HCT116 (cell line): ENCODE data around the gene ZNF512. TPM values are rescaled to one million over a fixed set of nuclear protein-coding genes. Genes with fewer than 3 reads are reported as not detected.

Source experiments
- ATAC-seq: fragments of 200-7000 bp; cut with Tn5 transposase; 2 replicates; pipeline ENCODE4 v1.9.1; 2020; ENCODE audit warnings: mild to moderate bottlenecking, moderate library complexity
- BruUV-seq: library from RNA; stranded (reverse); fragments of 400-500 nt; replicated peaks from 2 replicates; lab custom pipeline; 2021; lab: Mats Ljungman, UMichigan
- CTCF ChIA-PET: fragments of 300-600 bp; sonication (Branson Sonifier 250); formaldehyde crosslinking; loops from one replicate; lab custom pipeline; 2021; ENCODE audit warnings: antibody characterized with exemption; lab: Charles Lee
- POLR2A ChIA-PET: fragments of 300-600, 350-600 bp; sonication (Branson Sonifier 250); formaldehyde crosslinking; loops from one replicate; lab custom pipeline; 2021; ENCODE audit warnings: antibody characterized with exemption; lab: Charles Lee
- RAD21 ChIA-PET, 2 experiments: fragments of 300-600 bp; sonication (Branson Sonifier 250); formaldehyde crosslinking; loops; one replicate each; lab custom pipeline; 2023; ENCODE audit warnings: low total read pairs in 2 of 2; ENCODE audit not compliant: uncharacterized antibody in 2 of 2, unreplicated experiment in 2 of 2, low non-redundant PET in 1 of 2; lab: Charles Lee
- DNase-seq: peaks from one replicate; pipeline ENCODE4 v3.0.0-alpha.2; 2010; ENCODE audit warnings: low read depth, low spot score
- H2AFZ ChIP-seq: fragments of 200-600 bp; shearing (Covaris generic), sonication (generic); 2 replicates; pipeline ENCODE4 v1.6.1; 2017; ENCODE audit warnings: low read depth, mixed run types, mixed read lengths, antibody characterized with exemption, low read length; ENCODE audit not compliant: poor library complexity, severe bottlenecking
- H3K27ac ChIP-seq: 2 replicates; pipeline ENCODE4 v1.5.1; 2012; ENCODE audit warnings: low read depth, low read length
- H3K27me3 ChIP-seq: fragments of 200-600 bp; sonication (generic); 2 replicates; pipeline ENCODE4 v1.6.1; 2016; ENCODE audit warnings: mixed run types, low read length, mixed read lengths; ENCODE audit not compliant: insufficient read depth
- H3K36me3 ChIP-seq, 2 experiments: fragments of 200-500 bp in 1 of 2; fragments of 200-600 bp in 1 of 2; sonication (Bioruptor generic) in 1 of 2; sonication (generic) in 1 of 2; 2 replicates each; pipeline versions ENCODE4 v1.5.1 to v1.6.1; 2014 to 2016; ENCODE audit warnings: low read length in 2 of 2, inconsistent platforms in 1 of 2, mixed read lengths in 1 of 2, mixed run types in 1 of 2; ENCODE audit not compliant: insufficient read depth in 2 of 2, control insufficient read depth in 1 of 2
- H3K4me1 ChIP-seq, 2 experiments: fragments of 200-600 bp in 1 of 2; sonication (generic) in 1 of 2; 2 replicates each; pipeline versions ENCODE4 v1.5.1 to v1.6.1; 2012 to 2017; ENCODE audit warnings: low read length in 2 of 2, inconsistent platforms in 1 of 2, mild to moderate bottlenecking in 1 of 2, mixed read lengths in 1 of 2, mixed run types in 1 of 2, moderate library complexity in 1 of 2; ENCODE audit not compliant: insufficient read depth in 2 of 2, control insufficient read depth in 1 of 2
- H3K4me2 ChIP-seq: fragments of 200-600 bp; sonication (generic); 2 replicates; pipeline ENCODE4 v1.6.1; 2017; ENCODE audit warnings: mixed run types, low read length, mixed read lengths
- H3K4me3 ChIP-seq, 2 experiments: fragments of 200-600 bp in 1 of 2; sonication (generic) in 1 of 2; replicated peaks in 1 of 2; 2 replicates each; pipeline ENCODE4 v1.5.1; 2011 to 2016; ENCODE audit warnings: low read length in 2 of 2, control low read depth in 1 of 2, low read depth in 1 of 2, mild to moderate bottlenecking in 1 of 2, mixed read lengths in 1 of 2, mixed run types in 1 of 2
- H3K79me2 ChIP-seq: fragments of 200-600 bp; sonication (generic); 2 replicates; pipeline ENCODE4 v1.6.1; 2017; ENCODE audit warnings: mild to moderate bottlenecking, mixed run types, low read length, moderate library complexity, mixed read lengths; ENCODE audit not compliant: insufficient read depth
- H3K9ac ChIP-seq: fragments of 200-600 bp; sonication (generic); 2 replicates; pipeline ENCODE4 v1.6.1; 2016; ENCODE audit warnings: low read length, mixed read lengths
- H3K9me2 ChIP-seq: fragments of 200-600 bp; sonication (generic), shearing (Covaris generic); 2 replicates; pipeline ENCODE4 v1.6.1; 2017; ENCODE audit warnings: mixed run types, mild to moderate bottlenecking, moderate library complexity; ENCODE audit not compliant: insufficient read depth
- H3K9me3 ChIP-seq, 2 experiments: fragments of 200-500 bp in 1 of 2; fragments of 200-600 bp in 1 of 2; sonication (Bioruptor generic) in 1 of 2; sonication (generic) in 1 of 2; 2 replicates each; pipeline ENCODE4 v1.6.1; 2014 to 2017; ENCODE audit warnings: low read length in 2 of 2, mixed read lengths in 2 of 2, inconsistent platforms in 1 of 2, low read depth in 1 of 2, mild to moderate bottlenecking in 1 of 2, mixed run types in 1 of 2, moderate library complexity in 1 of 2; ENCODE audit not compliant: control insufficient read depth in 1 of 2, insufficient read depth in 1 of 2
- H4K20me1 ChIP-seq: fragments of 200-600 bp; sonication (generic), shearing (Covaris generic); 2 replicates; pipeline ENCODE4 v1.6.1; 2017; ENCODE audit warnings: mixed run types, mild to moderate bottlenecking, moderate library complexity; ENCODE audit not compliant: insufficient read depth
- CBX3 ChIP-seq: IDR thresholded peaks from 2 replicates; pipeline ENCODE4 v1.6.1; 2012; ENCODE audit warnings: low read depth
- CEBPB ChIP-seq: IDR thresholded peaks from 2 replicates; pipeline ENCODE4 v1.6.1; 2012; ENCODE audit warnings: low read depth
- EGR1 ChIP-seq: IDR thresholded peaks from 2 replicates; pipeline ENCODE4 v1.6.1; 2012; ENCODE audit warnings: low read depth
- ELF1 ChIP-seq: IDR thresholded peaks from 2 replicates; pipeline ENCODE4 v1.6.1; 2012; ENCODE audit warnings: low read depth, borderline replicate concordance
- EZH2phosphoT487 ChIP-seq: fragments of 200-600 bp; IDR thresholded peaks from 2 replicates; pipeline ENCODE4 v1.6.1; 2018; ENCODE audit warnings: antibody characterized with exemption, borderline replicate concordance
- FOSL1 ChIP-seq: IDR thresholded peaks from 2 replicates; pipeline ENCODE4 v1.6.1; 2012; ENCODE audit warnings: low read depth
- JUND ChIP-seq: IDR thresholded peaks from 2 replicates; pipeline ENCODE4 v1.6.1; 2012
- POLR2A ChIP-seq: IDR thresholded peaks from 2 replicates; pipeline ENCODE4 v1.7.0; 2011; ENCODE audit warnings: borderline replicate concordance; ENCODE audit not compliant: insufficient read depth, insufficient read length; ENCODE audit errors: extremely low read depth
- POLR2AphosphoS5 ChIP-seq: IDR thresholded peaks from 2 replicates; pipeline ENCODE4 v1.6.1; 2011; ENCODE audit warnings: mild to moderate bottlenecking, low read depth, low read length, moderate library complexity
- RAD21 ChIP-seq: IDR thresholded peaks from 2 replicates; pipeline ENCODE4 v1.6.1; 2012; ENCODE audit warnings: low read depth, mild to moderate bottlenecking
- SIN3A ChIP-seq: IDR thresholded peaks from 2 replicates; pipeline ENCODE4 v1.6.1; 2012; ENCODE audit warnings: low read depth
- SP1 ChIP-seq: IDR thresholded peaks from 2 replicates; pipeline ENCODE4 v1.6.1; 2012; ENCODE audit warnings: low read depth
- SRF ChIP-seq: IDR thresholded peaks from 2 replicates; pipeline ENCODE4 v1.6.1; 2012; ENCODE audit warnings: low read depth
- ZFX ChIP-seq: fragments of 450-650 bp; IDR thresholded peaks from 2 replicates; pipeline ENCODE4 v1.6.1; 2017
- ZNF274 ChIP-seq: fragments of 200-500 bp; sonication (Bioruptor generic); IDR thresholded peaks from 2 replicates; pipeline ENCODE4 v1.6.1; 2014; ENCODE audit warnings: mild to moderate bottlenecking, low read depth, low read length, inconsistent platforms
- intact Hi-C: fragments of 100-400 bp; cut with micrococcal nuclease; formaldehyde crosslinking; loops from 2 replicates; pipeline ENCODE4 v1.10.0; 2022
- total RNA-seq: library from RNA; stranded (reverse); gene quantifications from one replicate; pipeline ENCODE4 v1.2.1, GENCODE V29; 2021; ENCODE audit not compliant: unreplicated experiment
- TF ChIP-seq, protein P1 (sequence below): IDR thresholded peaks from 2 replicates; pipeline ENCODE4 v1.6.1; 2012; ENCODE audit warnings: low read depth
- TF ChIP-seq, protein P2 (sequence below): IDR thresholded peaks from 2 replicates; pipeline ENCODE4 v1.6.1; 2012
- TF ChIP-seq, protein P3 (sequence below): IDR thresholded peaks from 2 replicates; pipeline ENCODE4 v1.6.1; 2011; ENCODE audit warnings: mild to moderate bottlenecking, low read length, moderate library complexity; ENCODE audit not compliant: insufficient replicate concordance; ENCODE audit errors: extremely low read depth

Gene ZNF512
- total RNA-seq, 1 experiment from 2014 or later: 33.0 TPM

DNA sequence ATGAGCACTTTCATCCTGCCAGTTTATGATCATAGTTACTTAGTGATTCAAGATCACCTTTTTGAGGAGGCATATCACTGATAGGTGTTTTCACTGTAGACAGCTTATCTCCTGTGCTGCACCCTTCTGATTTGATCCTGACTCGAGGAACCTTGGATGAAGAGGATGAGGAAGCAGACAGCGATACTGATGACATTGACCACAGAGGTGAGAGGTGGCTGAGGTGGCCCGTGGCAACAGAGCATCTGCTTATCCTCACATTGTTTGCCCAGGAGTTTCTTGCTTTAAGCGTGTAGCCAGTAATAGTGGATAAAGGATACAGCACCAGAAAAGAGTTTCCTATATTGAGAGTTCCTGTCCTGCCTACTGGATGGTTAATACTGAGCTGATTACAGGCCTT, 64.9 kb downstream of the ZNF512 start:
- Histone ChIP-seq H3K79me2 (no peaks in the 10 kb centered on the region), H3K36me3 (peaks cover 28 to 31% of the 10 kb centered on the region in 2 experiments; a peak in 3 of 4 replicates), H3K4me3 (no peak overlapping the region), H3K27me3 (no peaks in the 10 kb centered on the region), H3K9ac (no peak overlapping the region), H3K4me2 (no peak overlapping the region), H4K20me1 (no peaks in the 10 kb centered on the region), H3K9me2 (no peaks in the 10 kb centered on the region), H3K4me1 (peaks cover 0 to 3% of the 10 kb centered on the region in 2 experiments; a peak in 1 of 4 replicates), H3K27ac (no peak overlapping the region), H2AFZ (no peak overlapping the region), H3K9me3 (no peaks in the 10 kb centered on the region)
- no TSS peak for BruUV-seq
- ChIA-PET CTCF (no interaction called here), POLR2A (no interaction called here), RAD21 (no interaction called here)
- intact Hi-C loops: no loop called here
- DNase-seq: no peak
- ATAC-seq: no peak
- TF ChIP-seq SRF (no peak), JUND (no peak), POLR2AphosphoS5 (no peak; the same call in 1 of the 2 replicates)

DNA sequence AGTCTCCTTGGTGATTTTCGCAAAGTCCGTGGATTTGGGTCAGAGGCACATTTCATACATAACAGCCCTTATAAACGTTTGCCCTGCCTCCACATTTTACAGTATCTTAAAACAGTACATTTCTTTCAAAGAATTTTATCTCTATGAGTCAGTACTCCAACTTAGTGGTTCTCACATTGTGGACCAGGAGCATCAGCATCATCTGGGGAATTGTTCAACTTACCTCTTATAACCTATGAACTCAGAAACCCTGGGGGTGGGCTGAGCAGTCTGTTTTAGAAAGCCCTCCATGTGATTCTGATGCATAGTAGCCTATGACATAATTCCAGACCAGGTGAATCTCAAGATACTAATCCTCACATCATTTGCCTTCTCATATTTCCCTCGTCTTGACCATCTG, 68.2 kb downstream of the ZNF512 start:
- no peak overlapping the region for H3K4me3 ChIP-seq
- ChIA-PET CTCF (no interaction called here), POLR2A (no interaction called here)
- TF ChIP-seq SRF: no peak
- TF ChIP-seq SIN3A: no peak
- TF ChIP-seq JUND: no peak
- TF ChIP-seq SP1: no peak
- TF ChIP-seq, protein P1, sequence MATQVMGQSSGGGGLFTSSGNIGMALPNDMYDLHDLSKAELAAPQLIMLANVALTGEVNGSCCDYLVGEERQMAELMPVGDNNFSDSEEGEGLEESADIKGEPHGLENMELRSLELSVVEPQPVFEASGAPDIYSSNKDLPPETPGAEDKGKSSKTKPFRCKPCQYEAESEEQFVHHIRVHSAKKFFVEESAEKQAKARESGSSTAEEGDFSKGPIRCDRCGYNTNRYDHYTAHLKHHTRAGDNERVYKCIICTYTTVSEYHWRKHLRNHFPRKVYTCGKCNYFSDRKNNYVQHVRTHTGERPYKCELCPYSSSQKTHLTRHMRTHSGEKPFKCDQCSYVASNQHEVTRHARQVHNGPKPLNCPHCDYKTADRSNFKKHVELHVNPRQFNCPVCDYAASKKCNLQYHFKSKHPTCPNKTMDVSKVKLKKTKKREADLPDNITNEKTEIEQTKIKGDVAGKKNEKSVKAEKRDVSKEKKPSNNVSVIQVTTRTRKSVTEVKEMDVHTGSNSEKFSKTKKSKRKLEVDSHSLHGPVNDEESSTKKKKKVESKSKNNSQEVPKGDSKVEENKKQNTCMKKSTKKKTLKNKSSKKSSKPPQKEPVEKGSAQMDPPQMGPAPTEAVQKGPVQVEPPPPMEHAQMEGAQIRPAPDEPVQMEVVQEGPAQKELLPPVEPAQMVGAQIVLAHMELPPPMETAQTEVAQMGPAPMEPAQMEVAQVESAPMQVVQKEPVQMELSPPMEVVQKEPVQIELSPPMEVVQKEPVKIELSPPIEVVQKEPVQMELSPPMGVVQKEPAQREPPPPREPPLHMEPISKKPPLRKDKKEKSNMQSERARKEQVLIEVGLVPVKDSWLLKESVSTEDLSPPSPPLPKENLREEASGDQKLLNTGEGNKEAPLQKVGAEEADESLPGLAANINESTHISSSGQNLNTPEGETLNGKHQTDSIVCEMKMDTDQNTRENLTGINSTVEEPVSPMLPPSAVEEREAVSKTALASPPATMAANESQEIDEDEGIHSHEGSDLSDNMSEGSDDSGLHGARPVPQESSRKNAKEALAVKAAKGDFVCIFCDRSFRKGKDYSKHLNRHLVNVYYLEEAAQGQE: no peak
- no peak for TF ChIP-seq RAD21
- TF ChIP-seq, protein P2, sequence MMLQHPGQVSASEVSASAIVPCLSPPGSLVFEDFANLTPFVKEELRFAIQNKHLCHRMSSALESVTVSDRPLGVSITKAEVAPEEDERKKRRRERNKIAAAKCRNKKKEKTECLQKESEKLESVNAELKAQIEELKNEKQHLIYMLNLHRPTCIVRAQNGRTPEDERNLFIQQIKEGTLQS: no peak
- no peak for TF ChIP-seq CBX3
- no peak for TF ChIP-seq ZFX
- TF ChIP-seq EZH2phosphoT487: no peak
- TF ChIP-seq ELF1: no peak
- no peak for TF ChIP-seq POLR2A
- no peak for TF ChIP-seq CEBPB
- no peak for TF ChIP-seq EGR1
- TF ChIP-seq, protein P3, sequence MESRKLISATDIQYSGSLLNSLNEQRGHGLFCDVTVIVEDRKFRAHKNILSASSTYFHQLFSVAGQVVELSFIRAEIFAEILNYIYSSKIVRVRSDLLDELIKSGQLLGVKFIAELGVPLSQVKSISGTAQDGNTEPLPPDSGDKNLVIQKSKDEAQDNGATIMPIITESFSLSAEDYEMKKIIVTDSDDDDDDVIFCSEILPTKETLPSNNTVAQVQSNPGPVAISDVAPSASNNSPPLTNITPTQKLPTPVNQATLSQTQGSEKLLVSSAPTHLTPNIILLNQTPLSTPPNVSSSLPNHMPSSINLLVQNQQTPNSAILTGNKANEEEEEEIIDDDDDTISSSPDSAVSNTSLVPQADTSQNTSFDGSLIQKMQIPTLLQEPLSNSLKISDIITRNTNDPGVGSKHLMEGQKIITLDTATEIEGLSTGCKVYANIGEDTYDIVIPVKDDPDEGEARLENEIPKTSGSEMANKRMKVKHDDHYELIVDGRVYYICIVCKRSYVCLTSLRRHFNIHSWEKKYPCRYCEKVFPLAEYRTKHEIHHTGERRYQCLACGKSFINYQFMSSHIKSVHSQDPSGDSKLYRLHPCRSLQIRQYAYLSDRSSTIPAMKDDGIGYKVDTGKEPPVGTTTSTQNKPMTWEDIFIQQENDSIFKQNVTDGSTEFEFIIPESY: no peak
- no peak for TF ChIP-seq ZNF274
- no peak for TF ChIP-seq FOSL1

More for the DNA sequence above, 68.2 kb downstream of the ZNF512 start:
- Histone ChIP-seq H3K9ac (no peak overlapping the region), H2AFZ (no peak overlapping the region), H3K9me3 (no peaks in the 10 kb centered on the region), H3K27ac (no peak overlapping the region), H3K79me2 (no peaks in the 10 kb centered on the region), H3K36me3 (peaks cover 28 to 32% of the 10 kb centered on the region in 2 experiments; a peak in 3 of 4 replicates), H3K4me1 (peaks cover 0 to 8% of the 10 kb centered on the region in 2 experiments; a peak in 1 of 4 replicates), H3K4me2 (no peak overlapping the region), H3K9me2 (no peaks in the 10 kb centered on the region), H3K27me3 (no peaks in the 10 kb centered on the region), H4K20me1 (no peaks in the 10 kb centered on the region)
- no TSS peak for BruUV-seq
- RAD21 ChIA-PET: no interaction called here
- DNase-seq: no peak
- no peak for ATAC-seq
- intact Hi-C loops: no loop called here
